Esophagus muscularis mucosa (tissue), 4 donors: Measurements from ENCODE around the gene AHI1. TPM values are rescaled to one million over a fixed set of nuclear protein-coding genes. Genes with fewer than 3 reads are reported as not detected.

Source experiments
- DNase-seq: peaks from one replicate; pipeline ENCODE4 v3.0.0-alpha.2; 2017; ENCODE audit errors: extremely low spot score
- H3K27ac ChIP-seq, 4 donors: fragments of 200-600 bp; sonication (generic); replicated peaks in 1 of 4; 1 replicate in 3 of 4; 2 replicates in 1 of 4; pipeline ENCODE4 v1.5.1; 2016 to 2019; ENCODE audit warnings: mild to moderate bottlenecking in 1 of 4
- H3K27me3 ChIP-seq, 4 donors: fragments of 200-600 bp; sonication (generic); one replicate each; pipeline versions ENCODE4 v1.5.1 to v1.6.0; 2016 to 2019
- H3K36me3 ChIP-seq, 4 donors: fragments of 200-600 bp; sonication (generic); one replicate each; pipeline ENCODE4 v1.5.1; 2016 to 2019
- H3K4me1 ChIP-seq, 4 donors: fragments of 200-600 bp; sonication (generic); one replicate each; pipeline ENCODE4 v1.5.1; 2016 to 2019
- H3K4me3 ChIP-seq, 4 donors: fragments of 200-600 bp; sonication (generic); 1 replicate in 2 of 4; 2 replicates in 2 of 4; pipeline ENCODE4 v1.5.1; 2016 to 2019; ENCODE audit warnings: mild to moderate bottlenecking in 4 of 4, moderate library complexity in 1 of 4
- H3K9me3 ChIP-seq, 4 donors: fragments of 200-600 bp; sonication (generic); 1 replicate in 3 of 4; 2 replicates in 1 of 4; pipeline ENCODE4 v1.5.1; 2016 to 2019
- EP300 ChIP-seq: sonication (generic); formaldehyde crosslinking; IDR thresholded peaks from one replicate; pipeline ENCODE4 v1.6.1; 2017; ENCODE audit warnings: antibody characterized with exemption
- POLR2A ChIP-seq: fragments of 450-650 bp; IDR thresholded peaks from one replicate; pipeline ENCODE4 v1.6.1; 2017; ENCODE audit warnings: antibody characterized with exemption, moderate library complexity, mild to moderate bottlenecking, low read depth
- POLR2AphosphoS5 ChIP-seq, 2 donors: sonication (generic); formaldehyde crosslinking; IDR thresholded peaks; one replicate each; pipeline ENCODE4 v1.6.1; 2017; ENCODE audit warnings: antibody characterized with exemption in 2 of 2
- WGBS: methylation state at CpG from one replicate; pipeline ENCODE4 v1.1.5; 2018; 5-methylcytosine and 5-hydroxymethylcytosine counted together
- intact Hi-C: fragments of 100-400 bp; cut with DNase I; formaldehyde crosslinking; loops from one replicate; pipeline ENCODE4 v1.15.1; 2023
- total RNA-seq, 4 donors: library from RNA; depleted of rRNA; stranded (reverse); fragments of >200 nt; gene quantifications; one replicate each; pipeline versions ENCODE4 v1.1.0 to v1.2.1, GENCODE V29; 2016
- TF ChIP-seq, protein P1 (sequence below), 3 experiments: fragments of 200-600 bp in 2 of 3; fragments of 450-650 bp in 1 of 3; sonication (generic) in 2 of 3; IDR thresholded peaks; one replicate each; pipeline ENCODE4 v1.5.1; 2017 to 2019; ENCODE audit warnings: antibody characterized with exemption in 3 of 3, mild to moderate bottlenecking in 2 of 3, moderate library complexity in 1 of 3

Gene AHI1
- 10 to 100 TPM; 11.4 to 28.7 (median 16.2) TPM for total RNA-seq

DNA sequence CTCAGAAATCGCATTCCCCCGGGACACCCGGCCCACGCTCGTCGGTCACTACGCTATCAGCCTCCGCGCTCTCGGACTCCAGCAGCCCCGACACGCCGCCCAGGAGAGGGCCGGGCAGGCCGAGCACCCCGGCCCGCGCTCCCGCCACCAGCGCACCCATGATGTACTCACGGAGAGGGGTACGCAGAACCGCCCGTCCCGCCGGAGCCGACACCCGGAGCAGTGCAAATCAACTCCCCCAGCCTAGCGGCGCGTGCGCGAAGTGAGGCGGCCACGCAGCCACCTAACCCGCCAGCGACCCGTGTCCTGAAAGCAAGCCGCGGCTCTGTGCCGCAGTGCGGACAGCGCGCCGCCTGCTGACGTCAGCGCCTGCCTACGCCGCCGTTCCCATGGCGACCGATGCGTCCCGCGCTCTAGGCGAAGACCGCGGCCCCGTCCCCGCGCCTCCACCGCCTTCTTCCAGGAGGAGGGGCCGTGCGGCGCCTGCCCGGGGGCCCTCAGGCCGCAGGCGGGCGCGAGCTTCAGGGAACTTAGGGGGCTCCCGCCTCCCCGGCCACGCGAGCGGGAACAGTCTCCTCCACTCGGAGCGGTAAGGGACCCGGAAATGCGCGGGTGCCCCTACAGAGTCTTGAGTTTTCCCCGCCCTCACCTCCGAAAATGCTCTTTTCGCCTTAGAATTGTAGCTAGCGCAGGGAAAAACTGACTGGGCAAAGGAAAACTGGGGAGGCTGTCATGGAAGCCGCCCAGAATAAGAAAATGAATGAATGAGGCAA, at the start of gene AHI1:
Gene AHI1, minus strand, starts transcription at position 329 of the 773 bp plus-strand sequence. CDS start 5,503 bp downstream, outside the sequence.
- H3K9me3 ChIP-seq: no peaks in the 10 kb centered on the region
- WGBS: 0% methylated on average over 10 of the region's 85 CpGs
- H3K27me3 ChIP-seq: no peaks in the 10 kb centered on the region
- peak within 1 kb of the TSS; percentile 96 to 99 (median 97) for H3K27ac ChIP-seq
- peaks cover 0 to 3% (median 0%) of the 10 kb centered on the region in 4 donors for H3K36me3 ChIP-seq
- peak within 1 kb of the TSS; percentile 79 to 95 (median 90) for H3K4me3 ChIP-seq
- peaks cover 7 to 24% (median 20%) of the 10 kb centered on the region in 4 donors for H3K4me1 ChIP-seq
- TF ChIP-seq POLR2A (peak; percentile 30), POLR2AphosphoS5 (IDR thresholded peaks at IDR 0.05) (peak; percentile 95 to 99), EP300 (peak; percentile 35)
- TF ChIP-seq, protein P1, sequence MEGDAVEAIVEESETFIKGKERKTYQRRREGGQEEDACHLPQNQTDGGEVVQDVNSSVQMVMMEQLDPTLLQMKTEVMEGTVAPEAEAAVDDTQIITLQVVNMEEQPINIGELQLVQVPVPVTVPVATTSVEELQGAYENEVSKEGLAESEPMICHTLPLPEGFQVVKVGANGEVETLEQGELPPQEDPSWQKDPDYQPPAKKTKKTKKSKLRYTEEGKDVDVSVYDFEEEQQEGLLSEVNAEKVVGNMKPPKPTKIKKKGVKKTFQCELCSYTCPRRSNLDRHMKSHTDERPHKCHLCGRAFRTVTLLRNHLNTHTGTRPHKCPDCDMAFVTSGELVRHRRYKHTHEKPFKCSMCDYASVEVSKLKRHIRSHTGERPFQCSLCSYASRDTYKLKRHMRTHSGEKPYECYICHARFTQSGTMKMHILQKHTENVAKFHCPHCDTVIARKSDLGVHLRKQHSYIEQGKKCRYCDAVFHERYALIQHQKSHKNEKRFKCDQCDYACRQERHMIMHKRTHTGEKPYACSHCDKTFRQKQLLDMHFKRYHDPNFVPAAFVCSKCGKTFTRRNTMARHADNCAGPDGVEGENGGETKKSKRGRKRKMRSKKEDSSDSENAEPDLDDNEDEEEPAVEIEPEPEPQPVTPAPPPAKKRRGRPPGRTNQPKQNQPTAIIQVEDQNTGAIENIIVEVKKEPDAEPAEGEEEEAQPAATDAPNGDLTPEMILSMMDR (IDR thresholded peaks at IDR 0.05): peak in 2 of 3 experiments; percentile 18 to 30
- intact Hi-C loops: no loop called here
- peak; percentile 97 for DNase-seq

GRCh38 chr6:135546680-135547418, 49.3 kb upstream of the AHI1 start:
- DNase-seq: no peak
- intact Hi-C loops: no loop called here
- TF ChIP-seq, protein P1 (IDR thresholded peaks at IDR 0.05): no peak
- no peak for TF ChIP-seq POLR2A
- TF ChIP-seq EP300: no peak
- no peak for TF ChIP-seq POLR2AphosphoS5 (IDR thresholded peaks at IDR 0.05)
- no peak overlapping the region for H3K27ac ChIP-seq
- H3K27me3 ChIP-seq: no peaks in the 10 kb centered on the region
- H3K36me3 ChIP-seq: no peaks in the 10 kb centered on the region
- no peak overlapping the region for H3K4me3 ChIP-seq
- no peaks in the 10 kb centered on the region for H3K4me1 ChIP-seq
- WGBS: 67% methylated on average over 9 of the region's 9 CpGs
- H3K9me3 ChIP-seq: no peaks in the 10 kb centered on the region

- no peak for DNase-seq
- 86% methylated on average over 2 of the region's 2 CpGs for WGBS
- H3K27ac ChIP-seq: no peak overlapping the region
- H3K4me1 ChIP-seq: no peaks in the 10 kb centered on the region
- H3K4me3 ChIP-seq: no peak overlapping the region
- no peaks in the 10 kb centered on the region for H3K9me3 ChIP-seq
- no peak for TF ChIP-seq EP300
- TF ChIP-seq POLR2A: no peak
- TF ChIP-seq, protein P1 (IDR thresholded peaks at IDR 0.05): no peak
- TF ChIP-seq POLR2AphosphoS5 (IDR thresholded peaks at IDR 0.05): no peak
- H3K27me3 ChIP-seq: no peaks in the 10 kb centered on the region
- H3K36me3 ChIP-seq: no peaks in the 10 kb centered on the region
- intact Hi-C loops: no loop called here
These were observed 48.7 kb upstream of the AHI1 start for GRCh38 chr6:135546206-135546605.

DNA sequence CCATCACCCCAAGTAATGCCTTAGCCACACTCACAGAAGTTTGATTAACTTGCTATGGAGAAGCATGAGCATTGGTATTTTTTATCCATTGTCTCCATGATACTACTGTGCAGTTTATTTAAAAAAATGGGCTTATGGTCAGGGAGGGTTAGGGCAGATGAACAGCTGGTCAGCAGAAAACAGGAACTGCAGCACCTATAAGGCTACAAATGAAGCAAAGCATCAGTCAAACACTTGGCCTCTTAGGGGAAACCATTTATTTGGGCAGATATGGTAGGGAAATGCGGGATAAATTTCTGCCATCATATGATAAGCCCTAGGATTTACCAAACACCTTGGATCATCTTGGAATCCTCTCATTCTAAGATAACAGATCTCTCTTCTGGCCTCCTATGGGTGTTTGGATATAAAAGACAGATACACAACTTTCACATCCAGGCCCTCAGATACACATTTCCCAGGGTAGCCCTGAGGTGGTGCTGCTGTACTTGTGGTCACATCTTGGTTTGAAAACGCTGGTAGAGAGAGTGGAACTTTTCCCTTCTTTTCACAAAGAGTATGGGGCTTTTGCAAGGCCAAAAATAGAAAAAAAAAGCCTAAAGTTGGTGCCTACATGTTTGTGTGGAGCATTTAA, 42.8 kb upstream of the AHI1 start:
- intact Hi-C loops: no loop called here
- Histone ChIP-seq H3K4me3 (no peak overlapping the region), H3K4me1 (peaks cover 0 to 10% (median 0%) of the 10 kb centered on the region in 4 donors), H3K36me3 (no peaks in the 10 kb centered on the region), H3K9me3 (no peaks in the 10 kb centered on the region), H3K27me3 (no peaks in the 10 kb centered on the region), H3K27ac (no peak overlapping the region)
- no peak for DNase-seq
- no peak for TF ChIP-seq POLR2AphosphoS5 (IDR thresholded peaks at IDR 0.05)
- TF ChIP-seq, protein P1 (IDR thresholded peaks at IDR 0.05): no peak
- no peak for TF ChIP-seq POLR2A
- no peak for TF ChIP-seq EP300
- WGBS: 64% methylated on average over 2 of the region's 2 CpGs
